HG03378 (cell line): ENCODE results near the gene ATP1A4.

Experiments used
- ATAC-seq: cut with Tn5 transposase; IDR thresholded peaks from one replicate; pipeline ENCODE4 v1.9.1; 2021; ENCODE audit warnings: mild to moderate bottlenecking, moderate library complexity; ENCODE audit not compliant: unreplicated experiment

Gene ATP1A4

DNA sequence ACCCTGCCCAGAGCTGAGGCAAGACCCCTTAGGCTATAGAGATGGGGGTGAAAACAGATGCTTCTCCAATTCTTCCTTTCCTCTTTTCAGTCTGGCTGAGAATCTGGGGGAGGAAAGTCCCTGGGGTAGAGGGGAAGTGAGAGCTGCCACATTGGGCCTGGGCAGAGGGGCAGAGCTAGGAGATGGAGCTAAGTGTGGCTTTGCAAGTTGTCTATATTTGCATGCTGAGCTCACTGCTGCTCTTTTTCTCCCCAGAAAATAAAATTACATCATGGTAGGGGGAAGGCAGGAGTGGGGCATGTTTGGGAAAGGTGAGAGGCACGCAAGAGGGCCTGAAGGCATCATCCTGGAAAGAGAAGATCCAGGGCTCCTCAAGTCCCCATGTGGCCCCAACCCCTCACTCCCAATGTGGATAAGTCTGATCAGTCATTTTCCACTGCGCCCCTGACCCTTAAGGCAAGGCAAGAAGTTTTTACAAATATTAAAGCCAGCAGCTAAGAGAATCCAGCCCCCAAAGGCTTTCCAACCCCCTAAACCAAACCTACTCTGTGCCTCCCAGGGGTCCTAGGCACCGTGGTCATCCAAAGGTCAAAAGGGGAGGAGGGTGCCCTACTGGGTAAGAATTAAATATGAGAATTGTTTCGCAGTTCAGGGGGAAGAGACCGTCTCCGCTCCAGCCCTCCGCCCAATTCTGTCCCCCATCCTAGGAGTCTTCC lies 53.3 kb downstream of the ATP1A4 start:
- ATAC-seq: peak; percentile 77

DNA sequence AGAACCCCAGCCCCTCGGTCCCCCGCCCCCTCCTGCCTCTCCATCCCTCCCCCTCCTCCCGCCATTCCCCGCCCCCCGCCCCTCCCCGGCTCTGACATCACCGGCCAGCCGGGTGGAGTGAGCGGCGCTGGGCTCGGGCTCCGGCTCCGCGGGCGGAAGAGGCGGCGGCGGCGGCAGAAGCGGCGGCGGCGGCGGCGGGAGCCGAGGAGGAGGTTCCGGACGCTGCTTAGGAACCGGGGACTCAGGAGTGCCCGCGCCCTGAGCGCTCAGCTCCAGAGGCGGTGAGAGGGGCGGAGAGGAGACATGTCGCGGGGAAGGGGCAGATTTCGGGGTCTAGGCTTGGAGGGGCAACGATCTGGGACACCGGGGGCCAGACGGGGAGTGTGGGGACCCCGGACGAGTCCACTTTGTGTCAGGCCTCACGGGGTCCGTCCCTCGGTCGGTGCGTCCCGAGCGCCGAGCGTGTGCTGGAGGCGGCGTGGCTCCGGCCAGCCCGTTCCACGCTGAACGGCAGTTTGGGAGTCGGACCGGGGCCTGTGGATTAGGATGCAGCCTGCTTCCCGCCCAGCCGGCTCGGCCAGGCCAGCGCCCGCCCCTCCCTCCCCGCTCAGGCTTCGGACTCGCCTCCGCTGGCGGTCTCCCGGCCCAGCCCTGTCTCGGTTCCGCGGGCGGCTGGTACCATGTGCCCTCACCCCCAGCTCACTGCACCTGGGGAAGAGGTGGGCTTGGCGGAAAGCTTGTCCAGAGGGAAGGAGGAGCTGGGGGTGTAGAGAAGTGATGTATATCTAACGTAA lies 54.0 kb downstream of the ATP1A4 start, which contains the start of gene PEA15:
TSS of gene PEA15 (plus strand) at position 143 of the 794 bp plus-strand sequence. CDS start 6,161 bp downstream, outside the sequence.
- no peak for ATAC-seq

DNA sequence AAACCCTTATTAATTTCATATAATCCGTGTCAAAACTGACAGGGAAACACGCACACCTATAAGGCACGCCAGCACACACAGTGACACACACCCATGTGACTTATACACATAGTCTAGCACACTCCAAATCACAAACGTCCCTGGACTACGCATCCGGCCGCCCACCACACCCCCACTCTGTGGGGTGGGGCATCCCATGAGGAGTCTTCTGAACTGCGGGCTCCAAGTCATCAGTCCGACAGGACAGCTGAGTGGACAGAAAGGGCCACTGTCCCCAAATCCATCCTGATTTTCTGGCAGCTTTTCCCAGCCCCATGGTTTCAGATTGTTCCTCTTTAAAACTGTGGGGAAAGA lies 54.6 kb downstream of the ATP1A4 start:
- ATAC-seq: no peak

DNA sequence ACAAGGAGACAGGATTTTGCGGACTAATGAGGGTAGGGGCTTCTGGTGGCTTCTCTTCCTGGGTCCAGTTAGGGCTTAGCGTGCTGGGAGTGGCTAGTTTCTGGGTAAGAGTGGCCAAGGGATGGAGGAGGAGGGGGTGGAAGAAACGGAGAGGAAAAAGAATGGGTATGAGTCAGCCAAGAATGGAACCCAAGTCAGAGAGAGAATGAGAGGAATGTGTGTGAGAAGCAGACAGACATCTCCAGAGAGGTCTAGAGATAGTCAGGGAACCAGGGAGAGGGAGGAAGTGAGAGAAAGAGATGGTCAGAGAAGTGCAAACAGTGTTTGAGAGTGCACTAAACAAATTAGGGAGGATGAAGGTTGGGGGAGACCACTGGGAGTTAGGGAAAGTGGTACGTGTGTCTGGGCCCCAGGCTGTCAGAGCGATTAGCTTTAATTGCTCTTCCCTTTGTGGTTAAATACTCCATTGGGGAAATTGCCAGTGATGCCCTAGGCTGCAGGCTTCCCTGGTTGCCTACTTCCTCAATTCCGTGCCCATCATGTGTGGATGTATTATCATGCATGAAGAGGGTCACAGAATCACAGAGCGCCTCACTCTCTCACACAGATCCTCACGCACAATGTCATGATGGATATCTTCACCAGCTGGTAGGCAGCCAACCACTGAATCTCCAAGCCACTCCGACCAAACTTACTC lies 55.2 kb downstream of the ATP1A4 start:
- ATAC-seq: no peak

GRCh38 chr1:160207118-160207650 lies 55.8 kb downstream of the ATP1A4 start:
- no peak for ATAC-seq

GRCh38 chr1:160207771-160208556 lies 56.6 kb downstream of the ATP1A4 start:
- ATAC-seq: no peak

DNA sequence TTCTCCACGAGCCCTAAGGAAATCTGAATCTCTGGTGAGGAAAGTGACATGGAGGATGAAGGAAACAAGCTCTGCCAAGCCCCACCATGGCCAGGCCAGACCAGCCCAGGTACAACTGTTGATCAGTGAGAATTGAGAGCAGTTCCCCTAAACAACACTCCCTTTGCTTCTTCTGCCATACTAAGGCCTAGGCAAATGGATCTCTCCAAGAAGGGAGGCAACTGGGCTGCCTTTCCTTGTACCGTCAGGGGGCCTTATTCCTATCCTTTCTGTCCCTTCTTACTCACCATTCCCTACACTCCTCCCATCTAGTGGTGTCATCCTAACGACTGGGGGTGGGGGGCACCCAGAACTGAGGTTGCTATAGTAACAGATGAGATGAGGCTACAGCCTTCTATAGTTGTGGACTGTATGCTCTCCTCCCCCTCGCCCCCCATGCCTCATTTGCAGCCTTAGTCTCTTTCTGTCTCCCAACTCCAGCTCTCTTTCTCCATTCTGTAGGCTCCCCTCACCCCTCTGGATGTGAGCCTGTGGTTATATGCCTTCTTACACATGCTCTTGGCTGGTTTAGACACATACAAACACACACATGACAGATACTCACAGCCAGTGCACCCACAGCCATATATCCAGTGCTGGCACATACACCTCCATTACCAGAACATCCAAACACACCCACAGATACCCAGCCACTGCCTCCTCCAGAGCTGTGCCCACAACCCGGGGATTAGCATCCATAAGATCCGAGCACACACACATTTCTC lies 57.3 kb downstream of the ATP1A4 start:
- no peak for ATAC-seq

- no peak for ATAC-seq
Observed at GRCh38 chr1:160209321-160210046, 58.1 kb downstream of the ATP1A4 start.

DNA sequence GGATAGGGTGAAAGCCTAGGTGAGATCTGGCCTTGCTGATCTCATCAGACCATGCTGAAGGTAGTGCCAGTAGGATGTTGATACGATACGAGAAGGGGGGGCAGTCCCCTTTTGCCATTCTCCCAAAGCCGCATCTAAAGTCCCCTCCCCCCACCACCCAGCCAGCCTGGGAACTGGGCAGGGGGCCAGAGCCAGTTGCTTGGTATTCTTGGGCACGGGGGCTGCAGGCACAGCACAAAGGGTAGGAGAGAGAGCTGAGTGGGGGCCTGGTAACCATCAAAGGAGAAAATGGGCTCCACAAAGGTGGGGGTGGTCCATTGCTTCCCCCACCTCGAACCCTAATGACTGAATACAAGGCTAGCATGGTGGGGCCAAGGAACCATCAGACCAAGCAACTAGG lies 59.2 kb downstream of the ATP1A4 start:
- no peak for ATAC-seq

GRCh38 chr1:160211046-160211790 lies 59.8 kb downstream of the ATP1A4 start:
- ATAC-seq: no peak

DNA sequence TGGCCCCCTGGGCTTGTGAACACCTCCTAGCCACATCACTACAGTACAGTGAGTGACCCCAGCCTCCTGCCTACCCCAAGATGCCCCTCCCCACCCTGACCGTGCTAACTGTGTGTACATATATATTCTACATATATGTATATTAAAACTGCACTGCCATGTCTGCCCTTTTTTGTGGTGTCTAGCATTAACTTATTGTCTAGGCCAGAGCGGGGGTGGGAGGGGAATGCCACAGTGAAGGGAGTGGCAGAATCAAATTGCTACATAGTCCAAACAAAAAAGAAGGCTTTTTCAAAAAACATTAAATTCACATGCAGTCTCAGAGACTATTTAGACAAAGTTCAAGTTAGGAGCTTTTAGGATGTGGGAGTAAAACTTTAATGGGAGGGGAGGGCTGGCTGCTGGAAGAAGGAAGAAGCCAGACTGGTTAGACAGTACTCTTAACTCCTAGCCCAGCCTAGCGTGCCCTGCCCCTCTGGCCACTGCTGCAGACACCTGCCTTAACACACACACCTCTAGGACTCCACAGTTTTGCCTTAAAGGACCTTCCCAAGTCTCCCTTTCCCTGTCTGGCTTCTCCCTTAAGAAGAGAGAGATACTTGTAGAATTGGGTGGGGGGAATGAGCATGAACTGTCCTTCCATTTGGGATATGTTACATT lies 63.2 kb downstream of the ATP1A4 start:
- no peak for ATAC-seq

GRCh38 chr1:160216301-160216700 lies 64.9 kb downstream of the ATP1A4 start:
- no peak for ATAC-seq

GRCh38 chr1:160217481-160218051 lies 66.2 kb downstream of the ATP1A4 start:
- ATAC-seq: no peak

GRCh38 chr1:160219062-160219929 lies 67.9 kb downstream of the ATP1A4 start:
- ATAC-seq: no peak

GRCh38 chr1:160220301-160220700 lies 68.9 kb downstream of the ATP1A4 start:
- no peak for ATAC-seq

DNA sequence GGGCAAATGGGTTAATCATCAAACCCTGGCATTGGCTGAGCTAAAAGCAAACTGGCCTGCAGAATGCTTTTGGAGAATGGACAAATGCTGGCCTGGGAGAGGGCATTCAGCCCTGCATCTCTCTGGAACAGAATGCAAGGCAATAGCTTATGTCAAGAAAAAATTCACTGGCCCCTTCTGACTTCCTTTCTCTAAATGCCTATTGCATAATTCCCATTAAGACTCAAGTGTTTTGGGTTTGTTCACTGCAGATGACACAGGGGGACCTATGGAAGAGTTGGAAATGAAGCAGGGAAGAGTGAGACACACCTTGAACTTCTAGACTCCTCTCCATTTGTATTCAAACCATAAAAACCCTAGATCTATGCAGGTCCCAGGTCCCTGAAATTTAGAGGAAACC lies 69.7 kb downstream of the ATP1A4 start:
- no peak for ATAC-seq

GRCh38 chr1:160222546-160222945 lies 71.1 kb downstream of the ATP1A4 start:
- no peak for ATAC-seq
